GM19240 (cell line): ENCODE data around the gene ECEL1.
"Not testable (repeated sequence)": the region's sequence is repeated elsewhere in the genome, so short reads cannot be mapped to it uniquely, and the experiment has no call there.

Source experiments
- DNase-seq: peaks from one replicate; pipeline ENCODE4 v3.0.0; 2011; ENCODE audit warnings: low spot score; ENCODE audit not compliant: insufficient read length

Gene ECEL1

DNA sequence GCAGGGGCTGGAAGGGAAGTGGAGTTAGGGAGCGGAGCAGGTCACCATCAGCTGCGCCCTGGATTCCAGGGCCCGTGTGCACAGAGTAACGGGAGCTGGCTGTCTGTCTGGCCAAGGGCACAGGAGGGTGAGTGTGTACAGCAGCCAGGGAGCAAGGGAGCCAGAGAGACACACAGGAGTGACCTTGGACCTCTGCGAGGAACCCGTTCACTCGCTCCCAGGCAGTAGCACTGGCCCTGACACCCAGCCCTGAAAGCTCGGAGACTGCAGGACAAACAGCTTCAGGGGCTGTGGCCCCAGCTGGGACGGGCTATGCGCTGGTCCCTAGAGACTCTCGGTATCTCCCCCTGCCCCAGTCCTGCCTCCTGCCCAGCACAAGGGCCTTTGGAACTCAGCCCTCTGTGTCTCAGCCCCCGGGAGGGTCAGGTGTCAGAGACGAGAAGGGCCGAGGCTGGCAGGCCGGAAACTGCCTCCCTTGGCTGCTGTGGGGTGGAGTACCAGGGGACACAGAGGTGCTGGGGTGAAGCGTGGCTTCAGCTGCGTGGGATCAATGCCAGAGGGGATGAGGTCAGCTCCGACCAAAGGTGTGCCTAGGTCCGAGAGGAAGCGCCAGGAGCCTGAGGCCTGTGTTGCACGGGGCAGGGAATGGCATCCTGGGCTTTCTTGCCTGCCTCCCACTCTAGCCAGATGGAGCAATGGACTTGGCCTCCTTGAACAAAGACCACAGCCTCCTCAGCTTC, 43.8 kb downstream of the ECEL1 start:
- not testable (repeated sequence) for DNase-seq

DNA sequence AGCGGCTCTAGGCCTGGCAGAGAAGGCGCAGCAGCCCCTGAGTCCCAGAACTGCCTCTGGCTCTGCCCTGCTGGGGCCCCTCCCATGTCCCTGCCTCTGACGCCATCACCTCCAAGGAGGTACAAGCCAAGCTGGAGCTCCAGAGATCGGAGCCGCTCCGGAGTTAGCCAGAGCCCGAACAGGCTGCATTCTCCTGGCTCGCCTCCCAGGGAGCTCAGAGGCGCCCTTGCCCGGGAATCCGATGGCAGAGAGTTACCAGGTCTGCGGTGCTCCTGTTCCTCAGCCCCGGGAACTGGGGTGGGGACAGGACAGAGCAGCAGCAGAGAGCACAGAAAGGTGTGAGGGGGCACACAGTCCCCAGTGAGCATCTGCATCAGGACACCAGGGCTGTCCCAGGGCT, 44.6 kb downstream of the ECEL1 start:
- not testable (repeated sequence) for DNase-seq

DNA sequence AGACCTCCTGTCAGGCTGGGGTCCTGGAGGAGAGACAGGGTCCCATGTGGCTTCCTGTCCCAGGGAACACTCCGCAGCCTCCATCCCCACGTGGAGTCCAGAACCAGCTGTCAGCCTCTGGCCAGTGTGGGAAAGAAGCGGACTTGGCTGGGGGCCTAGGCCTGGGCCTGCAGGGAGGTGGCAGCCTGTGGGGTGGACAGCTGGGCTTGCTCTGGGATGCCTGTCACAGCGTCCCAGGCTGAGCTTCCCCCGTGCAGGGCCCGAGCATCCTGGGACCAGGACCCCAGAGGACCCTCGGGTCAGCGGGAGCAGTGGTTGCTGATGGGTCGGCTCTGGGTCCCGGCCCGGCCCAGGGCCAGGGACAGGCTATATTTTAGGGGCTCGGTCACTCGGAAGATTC, 45.2 kb downstream of the ECEL1 start:
- not testable (repeated sequence) for DNase-seq

DNA sequence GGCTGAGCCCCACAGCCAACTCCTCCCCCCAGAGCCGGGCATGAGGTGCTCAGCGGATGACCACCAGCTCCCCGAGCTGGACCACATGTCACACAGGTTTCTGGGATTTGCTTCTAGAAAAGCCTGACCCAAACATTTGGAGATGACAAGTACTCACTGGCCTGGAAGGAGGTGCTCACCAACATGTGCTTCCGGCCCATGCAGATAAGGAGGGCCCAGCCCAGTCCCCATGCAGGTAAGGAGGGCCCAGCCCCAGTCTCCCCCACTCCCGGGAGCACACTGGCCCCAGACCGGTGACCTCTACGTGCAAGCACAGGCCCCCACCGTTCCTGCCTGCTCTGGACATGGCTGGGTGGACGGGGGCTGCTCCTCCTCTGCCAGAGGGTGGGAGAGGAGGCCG, 45.7 kb downstream of the ECEL1 start:
- DNase-seq: not testable (repeated sequence)

DNA sequence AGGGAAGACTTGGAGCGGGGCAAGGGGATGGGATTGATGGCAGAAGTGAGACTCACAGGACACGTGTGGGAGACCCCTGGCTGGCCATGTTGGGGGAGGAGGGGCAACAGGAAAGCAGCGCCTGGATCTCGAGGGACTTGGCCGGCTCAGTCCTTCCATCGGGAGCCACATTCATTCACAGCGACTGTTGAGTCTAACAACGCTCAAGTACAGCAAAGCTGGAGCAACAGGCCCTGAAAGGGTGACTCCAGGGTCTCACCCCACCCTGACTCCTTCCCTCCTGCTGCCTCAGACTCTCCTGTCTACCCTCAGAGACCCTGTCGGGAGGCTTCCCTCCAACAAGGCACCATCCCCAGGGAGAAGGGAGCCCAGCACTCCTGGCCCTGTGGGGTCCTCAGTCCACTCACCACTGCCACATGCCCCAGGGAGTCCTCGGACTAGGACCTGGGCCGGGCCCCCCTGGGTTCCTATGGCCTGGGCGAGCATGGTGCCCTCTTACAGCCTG, 46.4 kb downstream of the ECEL1 start:
- DNase-seq: no peak

DNA sequence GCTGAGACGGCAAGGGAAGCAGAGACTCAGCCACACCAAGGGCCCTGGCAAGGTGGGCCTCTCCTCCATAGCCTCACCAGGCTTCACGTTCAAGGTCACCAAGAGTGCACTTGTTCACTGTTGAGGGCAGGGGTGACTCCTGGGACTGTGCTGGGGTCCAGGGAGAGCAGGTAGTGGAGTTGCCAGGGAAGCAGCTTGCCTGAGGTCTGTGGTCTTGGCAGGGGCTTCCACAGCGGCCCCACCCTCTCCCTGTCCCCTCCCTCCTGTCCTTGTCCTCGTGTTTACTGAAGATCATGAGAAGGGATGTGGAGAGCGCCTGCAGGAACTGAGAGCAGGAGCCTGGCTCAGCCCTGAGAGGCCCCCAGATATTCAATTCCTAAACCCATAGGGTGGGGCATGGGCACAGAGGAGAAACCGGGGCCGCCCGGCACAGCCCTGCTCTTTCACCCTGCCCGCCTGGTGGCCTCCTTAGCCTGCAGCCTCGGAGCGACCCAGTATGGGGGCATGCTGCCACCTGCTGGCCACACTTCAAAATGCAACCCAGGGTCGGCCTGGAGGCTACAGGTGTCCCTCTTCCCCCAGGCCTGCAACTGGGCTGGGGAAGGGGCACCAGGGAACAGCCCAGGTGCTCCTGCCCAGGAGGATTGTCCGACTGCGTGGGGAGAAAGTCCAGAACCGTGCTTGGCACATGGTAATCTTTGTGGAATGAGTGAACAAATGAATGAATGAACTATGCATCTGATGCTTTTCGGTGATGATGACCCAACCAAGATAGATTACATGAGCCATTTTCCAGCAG, 47.2 kb downstream of the ECEL1 start:
- peak; percentile 88 for DNase-seq

DNA sequence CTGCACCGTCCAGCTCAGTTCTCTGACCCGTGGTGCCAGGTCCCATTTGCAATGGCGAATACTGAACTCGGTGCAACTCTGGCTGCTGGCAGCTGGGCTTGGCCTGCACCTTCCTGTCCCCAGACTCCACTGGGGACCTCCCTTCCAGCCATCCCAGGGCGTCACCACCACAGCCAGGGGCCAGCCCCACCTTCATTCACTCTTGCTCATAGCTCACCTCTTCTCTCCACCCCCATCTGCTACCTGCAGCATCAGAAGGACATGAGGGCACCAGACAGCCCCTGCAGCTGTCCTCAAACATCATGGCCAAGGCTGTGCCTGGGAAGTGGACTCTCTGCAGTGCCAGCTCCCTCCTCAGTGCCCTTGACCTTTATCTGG, 47.9 kb downstream of the ECEL1 start:
- no peak for DNase-seq

DNA sequence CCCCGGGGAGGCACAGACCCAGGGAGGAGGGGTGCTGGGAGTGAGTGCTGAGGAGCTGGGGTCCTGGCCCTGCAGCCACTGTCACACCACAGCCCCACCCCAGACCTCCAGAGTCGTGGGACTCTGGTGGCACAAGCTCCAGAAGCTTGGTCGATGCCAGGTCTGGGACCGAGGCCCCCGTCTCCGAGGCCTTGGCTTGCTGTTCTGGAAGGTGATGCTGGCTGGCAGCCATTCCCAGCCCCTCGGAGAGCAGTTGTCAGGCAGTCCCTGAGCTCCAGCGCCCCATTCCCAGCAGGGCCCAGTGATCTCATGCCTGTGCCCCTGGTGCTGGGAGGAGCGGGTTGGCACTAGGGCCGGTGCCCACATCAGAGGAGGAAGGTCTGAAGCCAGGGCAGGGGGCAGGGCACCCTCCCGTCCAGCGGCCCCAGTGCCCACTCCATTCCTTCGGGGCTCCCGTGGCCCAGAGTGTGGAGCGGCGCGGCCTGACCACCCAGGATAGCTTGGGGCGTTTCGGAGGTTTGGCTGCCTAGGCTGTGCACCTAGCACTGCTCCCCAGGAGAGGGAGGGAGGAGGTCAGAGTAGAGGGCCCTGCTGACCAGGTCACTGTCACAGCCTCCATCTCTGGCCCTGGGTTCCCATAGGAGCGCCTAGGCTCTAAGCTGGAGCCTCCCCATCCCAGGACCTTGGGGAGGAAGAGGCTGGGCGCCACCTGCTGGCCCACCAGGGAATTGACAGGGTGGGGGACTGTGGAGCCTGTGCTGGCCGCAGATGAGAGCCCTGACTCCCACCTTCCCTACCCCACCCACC, 48.5 kb downstream of the ECEL1 start:
- DNase-seq: no peak

DNA sequence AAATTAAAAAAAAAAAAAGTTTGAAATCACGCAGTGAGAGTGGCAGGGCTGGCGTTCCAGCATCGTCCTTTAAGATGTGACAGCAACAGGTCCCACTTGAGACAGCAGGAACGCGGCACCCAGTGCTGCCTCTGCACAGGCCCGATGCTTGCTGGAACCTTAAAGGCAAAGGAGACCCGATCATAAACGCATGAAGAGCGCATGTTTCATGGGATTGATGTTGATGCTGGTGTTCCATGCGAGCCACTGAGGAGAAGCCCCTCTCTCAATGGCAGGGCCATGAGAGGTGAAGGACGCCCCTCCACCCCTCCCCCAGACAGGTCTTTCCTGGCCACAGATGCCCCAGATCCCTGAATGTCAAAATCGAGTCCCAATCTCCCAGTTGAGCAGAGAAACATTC, 49.5 kb downstream of the ECEL1 start:
- DNase-seq: no peak

DNA sequence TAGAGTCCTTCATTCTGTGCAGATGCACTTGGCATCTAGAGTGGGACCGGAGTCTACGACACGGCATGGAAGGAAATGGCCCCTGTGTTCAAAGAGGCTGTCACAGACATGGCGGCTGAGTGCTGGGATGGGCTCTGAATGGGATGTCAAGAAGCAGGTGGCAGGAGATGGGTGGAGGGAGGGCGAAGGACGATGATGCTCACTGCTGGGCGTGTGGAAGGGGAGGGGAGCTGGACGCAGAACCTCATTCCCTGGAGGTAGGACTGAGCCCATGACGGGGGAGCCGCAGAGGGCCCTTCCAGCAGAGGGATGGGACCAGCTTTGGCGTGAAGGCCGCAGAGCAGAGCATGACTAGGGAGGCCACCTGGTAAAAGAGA, 50.5 kb downstream of the ECEL1 start:
- DNase-seq: no peak

DNA sequence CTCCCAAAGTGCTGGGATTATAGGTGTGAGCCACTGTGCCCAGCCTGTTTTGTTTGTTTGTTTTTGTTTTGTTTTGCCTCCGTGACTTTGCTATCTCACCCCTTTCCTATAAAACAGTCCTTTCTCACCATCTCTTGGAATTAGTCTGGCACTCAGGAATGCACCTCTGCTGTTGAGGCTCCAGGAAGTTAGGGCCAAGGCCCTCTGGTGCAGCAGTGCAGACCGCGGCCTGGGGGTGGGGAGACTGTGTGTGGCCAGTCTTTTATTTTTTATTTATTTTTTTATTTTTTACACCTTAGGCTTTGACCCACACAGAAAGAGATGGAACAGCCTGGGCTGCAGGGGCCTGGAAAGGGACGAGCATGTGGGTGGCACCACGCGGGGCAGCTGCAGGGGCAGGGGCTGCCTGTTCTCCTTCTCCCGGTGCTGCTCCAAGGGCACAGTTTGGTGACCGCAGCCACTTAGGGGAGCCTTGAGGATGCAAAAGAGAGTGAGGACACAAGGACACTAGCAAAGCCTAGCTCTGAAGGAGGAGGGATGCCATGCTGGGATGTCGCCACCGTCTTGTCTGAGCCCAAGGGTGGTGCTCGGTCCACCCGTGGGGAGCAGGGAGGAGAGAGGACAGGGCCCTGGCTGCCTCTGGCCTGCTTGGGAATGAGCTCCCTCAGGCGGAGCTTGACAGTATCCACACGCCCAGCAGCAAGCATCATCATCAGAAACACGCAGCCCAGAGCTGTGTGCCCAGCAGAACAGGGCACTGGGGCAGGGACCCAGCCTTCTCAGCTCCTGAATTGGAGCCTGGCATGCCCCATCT, 51.0 kb downstream of the ECEL1 start:
- no peak for DNase-seq

DNA sequence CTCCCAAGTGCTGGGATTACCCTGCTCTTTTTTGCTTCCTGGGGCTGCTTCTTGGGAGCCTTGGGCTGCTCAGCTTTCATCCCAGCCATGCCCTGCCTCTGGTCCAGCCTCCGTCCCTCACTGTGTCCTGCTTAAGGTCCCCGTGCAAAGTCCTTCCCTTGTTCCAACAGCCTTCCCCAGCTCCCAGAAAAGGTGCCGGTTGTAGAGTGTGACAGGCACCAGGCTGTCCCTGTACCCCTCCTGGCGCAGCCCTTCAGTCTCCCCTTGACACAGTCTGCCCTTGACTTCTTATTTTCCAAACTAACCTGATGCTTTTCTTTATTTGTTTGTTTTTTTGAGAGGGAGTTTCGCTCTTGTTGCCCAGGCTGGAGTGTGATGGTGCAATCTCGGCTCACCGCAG, 51.8 kb downstream of the ECEL1 start:
- DNase-seq: no peak

DNA sequence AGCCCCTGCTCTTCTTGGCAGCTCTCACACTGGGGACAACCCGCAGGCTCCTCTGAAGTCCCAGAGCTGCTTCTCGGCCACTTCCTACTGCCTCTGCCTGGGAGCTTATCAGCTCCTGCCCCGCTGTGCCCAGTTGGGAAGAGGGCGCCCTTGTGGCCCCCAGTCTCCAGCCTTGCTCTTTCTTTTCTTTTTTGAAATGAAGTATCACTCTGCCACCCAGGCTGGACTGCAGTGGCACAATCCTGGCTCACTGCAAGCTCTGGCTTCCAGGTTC, 52.3 kb downstream of the ECEL1 start:
- no peak for DNase-seq

DNA sequence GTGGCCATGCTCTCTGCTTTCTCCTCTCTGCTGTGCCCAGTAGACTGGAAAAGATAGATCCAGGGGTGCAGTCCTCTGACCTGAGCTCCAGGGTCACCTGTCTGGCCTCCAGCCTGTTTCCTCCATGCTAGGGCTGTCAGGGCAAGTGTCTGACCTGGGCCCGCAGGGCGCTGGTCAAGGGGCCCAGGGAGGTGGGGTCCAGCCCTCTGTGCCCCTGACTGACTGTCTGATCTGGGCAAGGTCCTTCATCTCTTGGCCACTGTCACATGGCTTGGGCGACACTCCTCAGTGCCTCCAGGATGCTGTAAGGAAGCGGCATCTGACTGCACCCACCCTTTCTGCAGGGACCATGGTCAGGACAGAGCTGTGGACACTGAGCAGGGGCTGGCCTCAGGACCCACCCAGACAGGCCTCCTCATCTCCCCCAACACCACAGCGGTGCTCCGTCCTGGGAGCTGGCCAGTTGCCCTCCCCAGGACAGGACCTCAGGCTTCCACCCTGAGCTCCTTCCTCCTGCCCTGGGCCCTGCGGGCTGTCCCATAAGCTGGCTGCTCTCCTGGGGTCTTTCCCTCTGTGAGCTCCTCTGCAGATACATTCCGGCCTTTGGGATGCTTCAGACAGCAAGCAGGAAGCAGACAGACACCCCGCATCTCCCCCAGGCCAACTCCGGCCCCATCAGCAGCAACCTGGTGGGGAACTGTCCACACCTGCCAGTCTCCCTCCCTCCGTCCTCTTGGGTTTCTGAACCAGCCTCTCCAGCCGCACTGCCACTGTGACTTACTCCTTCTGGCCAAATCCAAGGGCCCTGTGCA, 52.9 kb downstream of the ECEL1 start:
- no peak for DNase-seq

DNA sequence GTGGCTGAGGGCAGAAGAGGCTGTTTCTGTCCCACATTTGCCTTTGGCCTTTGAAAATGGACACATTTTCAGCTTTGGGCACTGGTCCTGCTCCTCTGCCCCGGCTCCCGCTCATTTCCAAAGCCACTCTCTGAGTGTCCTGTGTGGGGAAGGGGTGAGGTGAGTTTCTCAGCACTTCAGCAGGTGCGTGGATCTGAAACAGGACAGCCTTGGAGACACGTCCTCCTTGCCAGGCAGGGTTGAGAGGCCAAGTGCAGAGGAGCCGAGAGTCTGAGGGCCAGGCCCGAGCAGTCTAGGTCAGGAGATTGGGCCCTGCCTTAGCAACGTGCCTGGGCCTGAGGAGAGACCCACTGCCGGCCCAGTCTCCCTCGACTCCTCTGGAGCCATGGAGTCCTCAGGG, 53.5 kb downstream of the ECEL1 start:
- no peak for DNase-seq

DNA sequence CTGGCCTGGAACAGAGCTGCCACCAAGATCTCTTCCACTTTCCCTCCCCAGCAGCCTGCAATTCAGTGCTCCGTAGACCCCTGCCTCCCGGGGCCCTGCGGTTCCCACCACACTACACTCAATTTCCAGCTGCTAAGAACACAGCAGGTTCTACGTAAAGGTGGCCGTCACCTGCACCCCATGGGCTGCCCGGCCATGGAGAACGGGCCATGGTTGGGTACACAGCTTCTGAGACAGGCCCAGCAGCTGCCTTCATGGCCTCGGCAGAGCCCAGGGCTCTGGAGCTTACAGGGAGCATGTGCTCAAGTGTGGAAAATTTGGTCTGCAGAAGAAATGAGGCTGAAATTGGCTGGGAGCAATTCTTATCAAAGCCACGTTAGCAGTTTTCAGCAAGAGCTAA, 54.0 kb downstream of the ECEL1 start:
- not testable (repeated sequence) for DNase-seq

DNA sequence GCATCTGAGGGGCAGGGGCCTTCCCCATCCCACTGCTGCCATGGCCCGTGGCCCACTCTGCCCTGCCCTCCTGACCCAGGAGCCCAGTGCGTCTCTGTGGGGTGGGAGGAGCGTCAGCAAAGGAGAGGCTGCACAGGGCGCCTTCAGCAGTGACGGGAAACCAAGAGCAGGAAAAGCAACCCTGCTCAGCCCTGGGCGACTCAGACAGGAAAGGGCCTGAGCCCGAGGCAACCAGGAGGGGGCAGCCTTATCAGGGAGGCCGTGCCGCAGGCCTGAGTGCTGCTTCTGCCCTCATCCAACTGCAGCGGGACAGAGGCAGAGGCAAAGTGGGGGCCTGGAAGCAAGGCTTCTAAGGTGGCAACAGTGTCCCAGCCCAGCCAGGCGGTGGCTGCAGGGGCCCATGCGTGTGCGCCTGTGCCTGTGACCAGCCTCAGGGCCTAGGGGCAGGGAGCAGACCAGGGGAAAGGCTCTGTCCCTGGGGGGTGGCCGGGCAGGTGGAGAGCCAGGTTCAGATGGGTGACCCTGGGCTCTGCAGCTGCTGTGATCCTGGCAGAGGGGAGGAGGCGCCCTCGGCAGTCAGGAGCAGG, 54.9 kb downstream of the ECEL1 start:
- no peak for DNase-seq

DNA sequence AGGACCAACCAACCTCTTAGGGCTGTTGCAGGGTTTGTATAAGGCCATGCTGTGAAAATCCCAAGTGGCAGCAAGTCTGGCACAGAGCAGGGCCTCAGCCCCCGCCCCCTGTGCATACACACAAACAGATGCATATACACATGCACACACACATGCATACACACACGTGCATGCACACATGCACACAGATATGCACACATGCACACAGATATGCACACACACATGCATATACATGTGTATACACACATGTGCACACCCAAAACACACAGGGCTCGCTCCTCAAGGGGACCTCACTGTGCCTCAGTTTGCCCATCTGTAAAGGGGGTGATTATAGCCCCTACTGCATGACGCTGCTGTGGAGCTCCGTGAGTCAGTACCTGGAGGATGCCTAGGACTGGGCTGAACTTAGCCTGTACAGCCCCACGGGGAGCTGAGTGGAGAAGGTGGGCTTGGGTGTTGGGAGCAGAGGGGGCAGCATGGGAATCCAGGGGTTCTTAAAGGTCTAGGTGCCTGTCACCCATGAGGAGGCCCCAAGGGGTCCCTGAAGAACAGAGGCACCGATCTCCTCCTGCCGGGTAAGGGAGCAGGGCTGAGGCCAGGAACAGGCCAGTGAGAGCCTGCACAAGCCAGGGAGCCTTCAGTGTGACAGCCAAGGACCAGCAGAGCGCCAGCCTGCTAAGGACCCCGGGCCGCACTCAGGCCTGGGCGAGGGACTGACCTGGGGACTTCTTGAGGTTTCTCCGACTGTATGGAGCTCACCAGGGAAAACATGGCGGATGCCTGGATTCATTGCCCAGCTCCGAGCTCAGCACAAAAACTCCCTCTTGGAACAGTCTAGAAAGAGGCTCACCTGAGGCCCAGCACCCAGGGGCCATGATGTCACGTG, 55.7 kb downstream of the ECEL1 start:
- DNase-seq: no peak
